HL-60 (cell line): Measurements from ENCODE around the gene DHCR24.

ENCODE experiments used
- CTCF ChIP-seq: IDR thresholded peaks from one replicate; pipeline ENCODE4 v1.5.1; 2011; ENCODE audit warnings: low read length, control low read depth, inconsistent platforms; ENCODE audit not compliant: insufficient read depth
- POLR2AphosphoS5 ChIP-seq: IDR thresholded peaks from 2 replicates; pipeline ENCODE4 v1.6.1; 2012; ENCODE audit warnings: low read depth
- SPI1 ChIP-seq: IDR thresholded peaks from 2 replicates; pipeline ENCODE4 v1.6.1; 2012; ENCODE audit warnings: low read depth, mild to moderate bottlenecking, borderline replicate concordance

GRCh38 chr1:54851936-54852524 is 35.0 kb downstream of the DHCR24 start:
- TF ChIP-seq SPI1, result no peak
- TF ChIP-seq CTCF, result no peak
- no peak for TF ChIP-seq POLR2AphosphoS5
